Transverse colon (tissue), 3 donors: Measurements from ENCODE around the gene FTCD.

Source experiments
- CTCF ChIP-seq, 5 experiments: fragments of 200-600 bp in 3 of 5; fragments of 450-650 bp in 2 of 5; sonication (generic) in 3 of 5; IDR thresholded peaks; 1 replicate in 2 of 5; 2 replicates in 3 of 5; pipeline ENCODE4 v1.5.1; 2016 to 2017; ENCODE audit warnings: antibody characterized with exemption in 5 of 5, inconsistent platforms in 3 of 5, mild to moderate bottlenecking in 2 of 5, moderate library complexity in 1 of 5
- EP300 ChIP-seq: sonication (generic); formaldehyde crosslinking; IDR thresholded peaks from one replicate; pipeline ENCODE4 v1.6.1; 2017; ENCODE audit warnings: antibody characterized with exemption, low read depth
- POLR2A ChIP-seq: fragments of 450-650 bp; IDR thresholded peaks from one replicate; pipeline ENCODE4 v1.6.1; 2016; ENCODE audit warnings: antibody characterized with exemption, mild to moderate bottlenecking, moderate library complexity

GRCh38 chr21:46089285-46089684 lies 66.1 kb downstream of the FTCD start:
- no peak for TF ChIP-seq CTCF (IDR thresholded peaks at IDR 0.05)
- no peak for TF ChIP-seq POLR2A
- no peak for TF ChIP-seq EP300
